GM19438 (cell line): ENCODE data around the gene PRPF18.

Experiments
- ATAC-seq: cut with Tn5 transposase; IDR thresholded peaks from one replicate; pipeline ENCODE4 v1.9.1; 2021; ENCODE audit warnings: low read depth; ENCODE audit not compliant: unreplicated experiment

PRPF18 gene

DNA sequence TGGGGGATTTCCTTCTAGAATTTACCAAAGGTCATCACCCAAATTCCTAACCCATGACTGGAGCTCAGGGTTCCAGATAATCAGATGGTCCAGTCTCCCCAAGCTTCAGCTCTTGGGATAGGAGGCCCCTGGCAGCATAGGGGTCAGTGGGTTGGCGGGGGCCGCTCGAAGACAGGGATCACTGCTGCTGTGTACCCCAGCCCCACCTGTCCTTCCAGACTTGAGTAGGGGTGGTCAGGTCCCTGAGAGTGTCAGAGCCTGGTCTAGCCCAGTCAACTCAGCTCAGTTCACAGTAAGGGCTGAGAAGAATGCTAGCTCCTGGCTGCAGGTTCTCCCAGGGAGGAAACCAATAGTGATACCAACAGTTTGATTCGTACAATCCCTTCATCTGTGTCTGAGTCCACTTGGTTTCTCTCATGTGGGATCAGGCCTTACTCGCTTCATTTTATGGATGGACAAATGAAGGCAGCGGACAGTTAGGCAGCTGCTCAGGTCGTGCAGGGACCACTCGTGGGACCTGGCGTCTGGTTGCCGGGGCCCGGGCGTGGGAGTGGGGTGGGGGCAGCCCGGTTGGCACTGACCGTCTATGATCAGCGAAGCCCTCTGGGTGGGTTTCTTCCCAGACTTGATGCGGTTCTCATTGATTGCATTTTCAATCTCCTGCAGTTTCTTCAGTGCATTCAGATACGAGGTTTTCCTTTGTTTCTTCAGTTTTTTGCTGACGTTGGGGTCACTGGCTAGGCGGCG lies 78.9 kb downstream of the PRPF18 start:
- no peak for ATAC-seq

GRCh38 chr10:13668126-13668525 lies 81.4 kb downstream of the PRPF18 start:
- no peak for ATAC-seq

GRCh38 chr10:13669182-13669855 lies 82.6 kb downstream of the PRPF18 start:
- no peak for ATAC-seq

DNA sequence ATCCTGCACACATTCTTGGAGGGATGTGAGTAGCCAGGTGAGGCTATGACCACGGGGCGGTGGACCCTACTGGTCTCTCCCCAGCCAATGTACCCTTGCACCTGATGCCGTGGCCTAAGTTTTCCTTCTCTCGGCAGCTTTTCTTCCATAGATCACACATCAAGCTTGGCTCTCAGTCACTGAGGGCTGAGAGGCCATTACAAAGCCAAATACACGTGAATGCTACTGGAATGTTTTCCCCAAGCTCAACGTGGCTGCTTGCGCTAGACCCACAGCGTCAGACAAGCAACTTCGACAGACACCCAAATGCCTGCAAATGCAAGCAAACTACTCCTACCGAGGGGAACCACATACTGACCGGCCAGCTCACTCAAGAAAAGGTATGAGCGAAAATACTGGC lies 83.1 kb downstream of the PRPF18 start:
- ATAC-seq, result no peak

DNA sequence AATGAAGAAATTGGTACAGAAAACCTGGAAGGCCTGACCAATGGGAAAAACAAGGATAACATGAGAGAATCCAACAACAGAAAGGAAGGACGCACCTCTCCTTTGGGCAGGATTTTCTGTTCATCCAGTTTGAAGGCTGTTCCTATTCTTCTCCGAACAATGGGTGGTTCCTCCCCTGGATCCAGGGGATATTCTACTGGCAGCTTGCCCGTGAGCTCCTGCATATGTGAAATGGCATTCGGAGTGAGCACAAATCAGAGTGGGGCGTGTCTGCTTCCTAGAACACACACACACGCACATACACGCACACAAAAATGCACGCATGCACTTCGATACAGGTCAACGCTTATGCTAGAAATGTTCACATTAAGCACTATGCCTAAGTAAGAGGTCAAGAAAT lies 83.5 kb downstream of the PRPF18 start:
- ATAC-seq, result no peak

GRCh38 chr10:13671904-13672303 lies 85.1 kb downstream of the PRPF18 start:
- ATAC-seq, result no peak

GRCh38 chr10:13672548-13672947 lies 85.8 kb downstream of the PRPF18 start:
- ATAC-seq, result no peak

DNA sequence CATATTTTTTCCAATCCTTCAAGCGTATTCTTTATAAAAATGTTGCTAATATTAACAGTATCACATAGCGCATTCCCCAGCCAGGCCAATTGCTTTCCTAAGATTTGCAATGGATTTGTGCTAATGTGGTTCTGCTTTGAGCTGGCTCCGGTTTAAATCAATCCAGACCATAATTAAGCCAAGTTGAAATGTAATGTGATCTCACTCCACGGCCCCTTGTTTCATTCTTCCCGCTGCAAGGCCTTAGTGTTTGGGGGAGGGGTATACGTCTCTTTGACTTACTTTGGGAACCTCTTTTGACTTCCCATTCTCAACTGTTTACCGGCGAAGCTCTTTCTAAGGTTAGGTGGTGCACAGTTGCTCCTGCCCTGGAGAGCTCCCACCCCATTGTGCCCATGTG lies 86.4 kb downstream of the PRPF18 start:
- no peak for ATAC-seq

- ATAC-seq, result no peak
Measured at GRCh38 chr10:13674645-13675588, 88.2 kb downstream of the PRPF18 start.

DNA sequence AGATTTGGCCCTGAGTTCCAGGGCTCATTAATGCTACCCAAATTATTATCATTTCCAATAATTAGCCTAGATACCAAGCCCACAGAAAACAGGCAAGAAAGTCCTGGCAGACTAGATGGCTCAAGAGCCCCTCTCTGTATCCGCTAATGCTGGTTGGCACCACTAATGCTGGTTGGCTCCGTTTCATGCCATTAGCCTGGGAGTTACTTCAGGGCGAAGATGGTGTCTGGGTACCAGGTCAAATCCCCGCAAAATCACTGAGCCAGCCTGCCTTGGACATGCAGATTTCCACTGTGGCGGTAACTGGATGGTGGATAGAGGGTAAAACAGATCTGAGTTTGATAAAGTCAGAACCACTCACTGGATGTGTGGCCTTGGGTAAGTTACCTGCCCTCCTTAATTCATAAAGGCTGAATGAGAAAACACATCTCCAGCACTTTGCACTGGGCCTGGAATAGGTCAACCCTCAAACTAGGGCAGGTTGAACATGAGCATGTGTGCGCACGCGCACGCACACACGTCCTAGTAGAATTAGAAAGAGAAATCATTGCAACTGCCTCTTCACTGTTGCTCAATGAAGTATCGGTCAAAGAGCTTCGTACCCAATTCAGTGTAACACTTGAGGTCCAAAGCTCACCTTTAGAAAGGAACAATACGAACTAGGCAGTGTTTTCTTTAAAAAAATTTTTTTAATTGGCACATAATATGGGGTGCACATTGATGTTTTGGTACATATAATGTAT lies 91.5 kb downstream of the PRPF18 start:
- no peak for ATAC-seq
